ENCODE measurements around the gene SLC28A1. TPM values are rescaled to one million over a fixed set of nuclear protein-coding genes. Genes with fewer than 3 reads are reported as not detected.

SLC28A1 gene
- total RNA-seq, 3 donors from 2014 or later (not counting 1 experiment from before 2014, with no cell fraction given), result not detected

DNA sequence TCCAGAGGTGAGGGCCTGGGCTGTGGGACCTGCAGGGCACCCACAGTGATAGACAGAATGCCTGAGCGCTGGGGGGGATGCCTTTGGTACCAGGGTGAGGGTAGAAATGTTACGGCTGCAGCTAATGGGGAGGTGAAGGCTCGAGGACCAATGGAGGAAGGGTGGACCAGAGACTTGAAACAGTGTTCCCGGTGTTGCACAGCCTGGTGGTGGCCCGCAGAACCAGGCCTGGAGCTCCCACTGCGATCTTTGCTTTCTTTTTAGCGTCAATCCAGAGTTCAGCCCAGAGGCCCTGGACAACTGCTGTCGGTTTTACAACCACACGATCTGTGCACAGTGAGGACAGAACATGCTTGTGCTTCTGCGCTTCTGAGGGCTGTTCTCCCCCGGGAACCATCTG, 60.4 kb downstream of the SLC28A1 start:
- DNase-seq (no peak), ATAC-seq (no peak)
- intact Hi-C loops (cut with micrococcal nuclease), result no loop called here
- Mint-ChIP-seq H3K27ac (no peak overlapping the region), H3K36me3 (no peaks in the 10 kb centered on the region), H3K4me1 (peaks cover 0 to 8% of the 10 kb centered on the region in 2 donors), H3K4me3 (no peak overlapping the region), H3K27me3 (ENCODE audit: low read depth in 2 of 2) (peaks cover 0 to 9% of the 10 kb centered on the region in 2 donors), H3K9me3 (no peaks in the 10 kb centered on the region)
- WGBS (ENCODE audit: insufficient coverage), result 90% methylated on average over 11 of the region's 11 CpGs
- Histone ChIP-seq H3K4me1 (ENCODE audit: control insufficient read depth, insufficient read depth, low read length) (no peaks in the 10 kb centered on the region), H3K4me3 (ENCODE audit: low read length) (no peak overlapping the region), H3K27ac (ENCODE audit: low read length) (no peak overlapping the region), H3K36me3 (ENCODE audit: control insufficient read depth, insufficient read depth, low read length) (no peaks in the 10 kb centered on the region), H3K27me3 (ENCODE audit: control insufficient read depth, insufficient read depth, low read length) (no peaks in the 10 kb centered on the region), H3K9me3 (ENCODE audit: control insufficient read depth, insufficient read depth, low read length) (no peaks in the 10 kb centered on the region)
- TF ChIP-seq, protein P1, sequence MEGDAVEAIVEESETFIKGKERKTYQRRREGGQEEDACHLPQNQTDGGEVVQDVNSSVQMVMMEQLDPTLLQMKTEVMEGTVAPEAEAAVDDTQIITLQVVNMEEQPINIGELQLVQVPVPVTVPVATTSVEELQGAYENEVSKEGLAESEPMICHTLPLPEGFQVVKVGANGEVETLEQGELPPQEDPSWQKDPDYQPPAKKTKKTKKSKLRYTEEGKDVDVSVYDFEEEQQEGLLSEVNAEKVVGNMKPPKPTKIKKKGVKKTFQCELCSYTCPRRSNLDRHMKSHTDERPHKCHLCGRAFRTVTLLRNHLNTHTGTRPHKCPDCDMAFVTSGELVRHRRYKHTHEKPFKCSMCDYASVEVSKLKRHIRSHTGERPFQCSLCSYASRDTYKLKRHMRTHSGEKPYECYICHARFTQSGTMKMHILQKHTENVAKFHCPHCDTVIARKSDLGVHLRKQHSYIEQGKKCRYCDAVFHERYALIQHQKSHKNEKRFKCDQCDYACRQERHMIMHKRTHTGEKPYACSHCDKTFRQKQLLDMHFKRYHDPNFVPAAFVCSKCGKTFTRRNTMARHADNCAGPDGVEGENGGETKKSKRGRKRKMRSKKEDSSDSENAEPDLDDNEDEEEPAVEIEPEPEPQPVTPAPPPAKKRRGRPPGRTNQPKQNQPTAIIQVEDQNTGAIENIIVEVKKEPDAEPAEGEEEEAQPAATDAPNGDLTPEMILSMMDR (IDR thresholded peaks at IDR 0.05), result no peak

DNA sequence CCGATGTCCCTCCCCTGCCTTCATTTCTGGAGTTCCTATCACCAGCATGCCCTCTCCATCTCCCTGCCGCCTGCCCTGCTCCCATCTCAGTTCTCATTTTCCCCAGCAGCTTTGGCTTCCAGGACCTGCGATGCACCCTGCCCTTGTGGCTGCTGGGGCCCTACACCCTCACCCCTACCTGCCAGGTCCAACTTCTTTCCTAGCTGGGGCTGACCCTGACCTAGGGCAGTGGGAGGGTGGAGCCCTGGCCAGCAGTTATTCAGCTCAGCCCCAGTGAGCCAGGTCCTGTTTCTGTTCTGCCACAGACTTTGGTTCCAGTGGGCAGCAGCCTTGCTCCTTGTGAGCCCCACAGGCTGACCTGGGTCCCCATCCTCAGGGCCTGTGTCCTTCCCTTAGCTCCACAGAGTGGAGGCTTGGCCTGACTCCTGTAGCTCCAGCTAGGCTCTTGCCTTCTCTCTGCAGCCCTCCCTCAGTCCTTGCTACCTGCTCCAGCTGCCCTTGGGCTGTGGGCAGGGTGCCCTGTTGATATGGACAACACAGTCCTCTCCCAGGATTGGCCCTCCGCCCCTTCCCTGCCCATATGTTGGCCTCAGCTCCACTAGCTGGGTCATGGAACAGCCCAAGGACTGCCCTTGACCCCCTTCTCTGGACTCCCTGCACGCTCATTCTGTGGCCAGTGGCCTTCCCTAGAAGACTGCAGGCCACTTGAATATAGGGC, 62.5 kb downstream of the SLC28A1 start:
- intact Hi-C loops (cut with micrococcal nuclease), result no loop called here
- no peak for ATAC-seq
- Mint-ChIP-seq H3K27ac (no peak overlapping the region), H3K4me1 (peaks cover 0 to 8% of the 10 kb centered on the region in 2 donors), H3K36me3 (no peaks in the 10 kb centered on the region), H3K4me3 (no peak overlapping the region), H3K27me3 (ENCODE audit: low read depth in 2 of 2) (peaks cover 0 to 9% of the 10 kb centered on the region in 2 donors), H3K9me3 (no peaks in the 10 kb centered on the region)
- DNase-seq, result no peak
- TF ChIP-seq, protein P1 (IDR thresholded peaks at IDR 0.05), result no peak
- Histone ChIP-seq H3K36me3 (ENCODE audit: control insufficient read depth, insufficient read depth, low read length) (no peaks in the 10 kb centered on the region), H3K27ac (ENCODE audit: low read length) (no peak overlapping the region), H3K4me1 (ENCODE audit: control insufficient read depth, insufficient read depth, low read length) (no peaks in the 10 kb centered on the region), H3K9me3 (ENCODE audit: control insufficient read depth, insufficient read depth, low read length) (no peaks in the 10 kb centered on the region), H3K4me3 (ENCODE audit: low read length) (no peak overlapping the region), H3K27me3 (ENCODE audit: control insufficient read depth, insufficient read depth, low read length) (no peaks in the 10 kb centered on the region)
- WGBS (ENCODE audit: insufficient coverage), result 79% methylated on average over 5 of the region's 5 CpGs

DNA sequence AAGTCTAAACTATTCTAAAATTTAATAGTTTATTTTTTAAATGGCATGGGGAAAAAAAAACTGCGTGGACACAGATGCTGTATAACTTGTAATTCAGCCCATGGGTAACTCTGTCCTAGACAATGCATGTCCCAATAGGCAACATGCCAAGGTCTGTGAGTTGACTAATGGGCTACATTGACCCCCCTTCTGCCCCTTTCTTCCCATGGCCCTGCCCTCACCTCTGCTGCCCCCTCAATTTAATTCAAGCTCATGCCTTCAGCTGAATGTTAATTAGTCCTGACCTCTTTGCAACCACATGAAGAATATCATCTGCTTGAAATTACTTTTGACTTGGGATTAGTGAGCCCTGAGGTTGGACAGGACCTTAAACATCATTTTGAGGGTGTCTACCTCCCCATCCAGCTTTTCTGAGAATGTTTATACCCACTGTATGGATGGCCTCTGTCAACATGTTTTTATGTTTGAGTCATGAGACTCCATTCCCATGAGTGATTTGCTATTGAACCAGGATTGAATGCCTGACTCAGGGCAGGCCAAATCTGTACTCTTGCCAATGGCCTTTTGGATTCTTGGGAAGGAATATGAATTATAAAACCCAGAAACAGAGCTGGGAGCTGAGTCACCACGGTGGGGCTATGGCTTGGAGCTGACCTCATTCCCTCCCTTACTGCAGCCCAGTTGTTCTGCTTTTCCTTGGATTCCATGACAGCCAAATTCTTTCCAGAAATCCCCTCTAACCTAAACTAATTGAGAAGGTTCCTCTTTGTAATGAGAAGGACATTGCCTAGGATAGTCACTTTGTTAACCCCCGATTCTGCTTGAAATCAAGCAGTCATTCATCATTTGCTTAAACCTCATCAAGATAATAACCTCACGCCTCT, 63.7 kb downstream of the SLC28A1 start:
- no peaks in the 10 kb centered on the region for H3K27me3 ChIP-seq (ENCODE audit: control insufficient read depth, insufficient read depth, low read length)
- WGBS (ENCODE audit: insufficient coverage), result 78% methylated on average over 4 of the region's 4 CpGs
- H3K4me1 ChIP-seq (ENCODE audit: control insufficient read depth, insufficient read depth, low read length), result no peaks in the 10 kb centered on the region
- no peaks in the 10 kb centered on the region for H3K36me3 ChIP-seq (ENCODE audit: control insufficient read depth, insufficient read depth, low read length)
- H3K9me3 ChIP-seq (ENCODE audit: control insufficient read depth, insufficient read depth, low read length), result no peaks in the 10 kb centered on the region
- intact Hi-C loops (cut with micrococcal nuclease), result no loop called here
- H3K4me3 Mint-ChIP-seq, result no peak overlapping the region
- H3K4me3 ChIP-seq (ENCODE audit: low read length), result no peak overlapping the region
- no peak overlapping the region for H3K27ac Mint-ChIP-seq
- no peak for DNase-seq
- TF ChIP-seq, protein P1 (IDR thresholded peaks at IDR 0.05), result no peak
- H3K36me3 Mint-ChIP-seq, result no peaks in the 10 kb centered on the region
- no peak overlapping the region for H3K27ac ChIP-seq (ENCODE audit: low read length)
- H3K27me3 Mint-ChIP-seq (ENCODE audit: low read depth in 2 of 2), result peaks cover 0 to 9% of the 10 kb centered on the region in 2 donors
- ATAC-seq, result no peak
- H3K4me1 Mint-ChIP-seq, result peaks cover 0 to 8% of the 10 kb centered on the region in 2 donors
- H3K9me3 Mint-ChIP-seq, result no peaks in the 10 kb centered on the region
